Caco-2 (cell line): Measurements from ENCODE around the gene COX6A2. TPM values are rescaled to one million over a fixed set of nuclear protein-coding genes. Genes with fewer than 3 reads are reported as not detected.

Experiments
- BruUV-seq: library from RNA; stranded (reverse); fragments of 400-500 nt; replicated peaks from 2 replicates; lab custom pipeline; 2021; lab: Mats Ljungman, UMichigan
- CTCF ChIA-PET: fragments of 300-600 bp; sonication (Branson Sonifier 250); formaldehyde crosslinking; loops from one replicate; lab custom pipeline; 2022; ENCODE audit warnings: antibody characterized with exemption; lab: Charles Lee
- POLR2A ChIA-PET: fragments of 300-600 bp; sonication (Branson Sonifier 250); formaldehyde crosslinking; loops from one replicate; lab custom pipeline; 2022; ENCODE audit warnings: antibody characterized with exemption; lab: Charles Lee
- DNase-seq, 2 experiments: peaks; one replicate each; pipeline versions ENCODE4 v3.0.0 to v3.0.0-alpha.2; 2020 to 2022
- H3K27me3 ChIP-seq: replicated peaks from 2 replicates; pipeline ENCODE4 v1.6.0; 2011; ENCODE audit warnings: low read length; ENCODE audit not compliant: control insufficient read depth, insufficient read depth
- H3K36me3 ChIP-seq: 2 replicates; pipeline ENCODE4 v1.5.1; 2011; ENCODE audit warnings: low read length; ENCODE audit not compliant: control insufficient read depth, insufficient read depth
- H3K4me1 ChIP-seq: fragments of 250-450 bp; sonication (Bioruptor Pico); 2 replicates; pipeline ENCODE4 v1.5.1; 2020; ENCODE audit warnings: mild to moderate bottlenecking
- H3K4me3 ChIP-seq: 2 replicates; pipeline ENCODE4 v1.5.1; 2011; ENCODE audit warnings: low read depth, mild to moderate bottlenecking, control low read depth, low read length
- H3K9me3 ChIP-seq: fragments of 250-450 bp; sonication (Bioruptor Pico); 2 replicates; pipeline ENCODE4 v1.5.1; 2020; ENCODE audit warnings: mild to moderate bottlenecking, moderate library complexity
- H3K27ac Mint-ChIP-seq: one replicate; pipeline ENCODE4 v1.8.0; 2022; ENCODE audit warnings: mixed read lengths; ENCODE audit not compliant: unreplicated experiment
- H3K27me3 Mint-ChIP-seq: one replicate; pipeline ENCODE4 v1.8.0; 2022; ENCODE audit warnings: mixed read lengths; ENCODE audit not compliant: insufficient read depth, unreplicated experiment
- H3K36me3 Mint-ChIP-seq: one replicate; pipeline ENCODE4 v1.8.0; 2022; ENCODE audit warnings: mild to moderate bottlenecking, mixed read lengths; ENCODE audit not compliant: insufficient read depth, unreplicated experiment
- H3K4me1 Mint-ChIP-seq: one replicate; pipeline ENCODE4 v1.8.0; 2022; ENCODE audit warnings: low read depth, mixed read lengths; ENCODE audit not compliant: unreplicated experiment
- H3K4me3 Mint-ChIP-seq: one replicate; pipeline ENCODE4 v1.8.0; 2022; ENCODE audit warnings: mild to moderate bottlenecking, moderate library complexity, mixed read lengths; ENCODE audit not compliant: unreplicated experiment
- H3K9me3 Mint-ChIP-seq: one replicate; pipeline ENCODE4 v1.8.0; 2022; ENCODE audit warnings: mixed read lengths; ENCODE audit not compliant: unreplicated experiment
- intact Hi-C: fragments of 100-400 bp; cut with micrococcal nuclease; formaldehyde crosslinking; loops from one replicate; pipeline ENCODE4 v1.10.0; 2022; ENCODE audit not compliant: unreplicated experiment
- total RNA-seq: library from RNA; stranded (reverse); gene quantifications from 2 replicates; pipeline ENCODE4 v1.2.3, GENCODE V29; 2022
- TF ChIP-seq, protein P1 (sequence below), 2 experiments: fragments of 200-600 bp in 1 of 2; IDR thresholded peaks; 1 replicate in 1 of 2; 2 replicates in 1 of 2; pipeline versions ENCODE4 v1.5.1 to v1.8.0; 2011 to 2022; ENCODE audit warnings: antibody characterized with exemption in 1 of 2, control low read depth in 1 of 2, inconsistent platforms in 1 of 2, low read depth in 1 of 2, low read length in 1 of 2, mild to moderate bottlenecking in 1 of 2, moderate library complexity in 1 of 2; ENCODE audit not compliant: insufficient read depth in 1 of 2, severe bottlenecking in 1 of 2, unreplicated experiment in 1 of 2

The COX6A2 gene
- total RNA-seq, 1 experiment from 2014 or later: not detected

- CTCF ChIA-PET: no interaction called here
- peaks cover 16% of the 10 kb centered on the region for H3K27me3 Mint-ChIP-seq
These were observed 4.9 kb downstream of the COX6A2 start for GRCh38 chr16:31423241-31423640.

DNA sequence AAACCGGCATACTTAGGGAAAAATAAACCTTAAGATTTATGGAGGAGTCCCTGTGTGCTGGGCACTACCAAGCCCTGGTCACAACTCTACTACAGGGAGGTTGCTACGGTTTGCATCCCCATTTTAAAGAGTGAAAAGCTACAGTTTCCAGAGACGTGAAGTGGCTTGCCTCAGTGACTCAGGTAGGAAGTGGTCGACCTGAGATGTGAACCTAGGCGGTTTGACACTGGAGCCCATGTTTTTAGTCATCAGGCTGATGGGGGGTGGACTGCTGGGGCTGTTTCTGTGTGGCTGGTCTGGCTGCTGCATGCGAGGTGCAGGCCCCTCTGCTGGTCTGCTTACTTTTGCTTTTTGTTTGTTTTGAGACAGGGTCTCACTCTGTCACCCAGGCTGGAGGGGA is 6.6 kb downstream of the COX6A2 start:
- Mint-ChIP-seq H3K36me3 (no peaks in the 10 kb centered on the region), H3K27me3 (peaks cover 16% of the 10 kb centered on the region), H3K4me1 (no peaks in the 10 kb centered on the region), H3K4me3 (no peak overlapping the region), H3K9me3 (no peaks in the 10 kb centered on the region), H3K27ac (no peak overlapping the region)
- H3K4me1 ChIP-seq: no peaks in the 10 kb centered on the region
- H3K36me3 ChIP-seq: no peaks in the 10 kb centered on the region
- BruUV-seq: no TSS peak
- CTCF ChIA-PET: no interaction called here
- H3K27me3 ChIP-seq: no peaks in the 10 kb centered on the region
- POLR2A ChIA-PET: no interaction called here
- no peak overlapping the region for H3K4me3 ChIP-seq
- no peak for DNase-seq
- TF ChIP-seq, protein P1, sequence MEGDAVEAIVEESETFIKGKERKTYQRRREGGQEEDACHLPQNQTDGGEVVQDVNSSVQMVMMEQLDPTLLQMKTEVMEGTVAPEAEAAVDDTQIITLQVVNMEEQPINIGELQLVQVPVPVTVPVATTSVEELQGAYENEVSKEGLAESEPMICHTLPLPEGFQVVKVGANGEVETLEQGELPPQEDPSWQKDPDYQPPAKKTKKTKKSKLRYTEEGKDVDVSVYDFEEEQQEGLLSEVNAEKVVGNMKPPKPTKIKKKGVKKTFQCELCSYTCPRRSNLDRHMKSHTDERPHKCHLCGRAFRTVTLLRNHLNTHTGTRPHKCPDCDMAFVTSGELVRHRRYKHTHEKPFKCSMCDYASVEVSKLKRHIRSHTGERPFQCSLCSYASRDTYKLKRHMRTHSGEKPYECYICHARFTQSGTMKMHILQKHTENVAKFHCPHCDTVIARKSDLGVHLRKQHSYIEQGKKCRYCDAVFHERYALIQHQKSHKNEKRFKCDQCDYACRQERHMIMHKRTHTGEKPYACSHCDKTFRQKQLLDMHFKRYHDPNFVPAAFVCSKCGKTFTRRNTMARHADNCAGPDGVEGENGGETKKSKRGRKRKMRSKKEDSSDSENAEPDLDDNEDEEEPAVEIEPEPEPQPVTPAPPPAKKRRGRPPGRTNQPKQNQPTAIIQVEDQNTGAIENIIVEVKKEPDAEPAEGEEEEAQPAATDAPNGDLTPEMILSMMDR (IDR thresholded peaks at IDR 0.05; ENCODE audit: insufficient read depth in 1 of 2, low read depth in 1 of 2, low read length in 1 of 2, severe bottlenecking in 1 of 2, unreplicated experiment in 1 of 2): no peak
- intact Hi-C loops: no loop called here
- no peaks in the 10 kb centered on the region for H3K9me3 ChIP-seq

More at GRCh38 chr16:31423241-31423640, 4.9 kb downstream of the COX6A2 start:
- H3K4me3 Mint-ChIP-seq: no peak overlapping the region
- DNase-seq: no peak
- no peaks in the 10 kb centered on the region for H3K9me3 Mint-ChIP-seq
- H3K27ac Mint-ChIP-seq: no peak overlapping the region
- no peaks in the 10 kb centered on the region for H3K36me3 ChIP-seq
- no peaks in the 10 kb centered on the region for H3K36me3 Mint-ChIP-seq
- no peaks in the 10 kb centered on the region for H3K27me3 ChIP-seq
- H3K4me1 ChIP-seq: no peaks in the 10 kb centered on the region
- TF ChIP-seq, protein P1 (IDR thresholded peaks at IDR 0.05; ENCODE audit: insufficient read depth in 1 of 2, low read depth in 1 of 2, low read length in 1 of 2, severe bottlenecking in 1 of 2, unreplicated experiment in 1 of 2): no peak
- intact Hi-C loops: no loop called here
- BruUV-seq: no TSS peak
- POLR2A ChIA-PET: no interaction called here
- H3K4me1 Mint-ChIP-seq: no peaks in the 10 kb centered on the region
- H3K4me3 ChIP-seq: no peak overlapping the region
- H3K9me3 ChIP-seq: no peaks in the 10 kb centered on the region

- Mint-ChIP-seq H3K36me3 (no peaks in the 10 kb centered on the region), H3K4me1 (no peaks in the 10 kb centered on the region), H3K4me3 (no peak overlapping the region), H3K9me3 (no peaks in the 10 kb centered on the region), H3K27me3 (peaks cover 23% of the 10 kb centered on the region), H3K27ac (no peak overlapping the region)
- TF ChIP-seq, protein P1 (IDR thresholded peaks at IDR 0.05; ENCODE audit: insufficient read depth in 1 of 2, low read depth in 1 of 2, low read length in 1 of 2, severe bottlenecking in 1 of 2, unreplicated experiment in 1 of 2): no peak
- no peak for DNase-seq
- H3K36me3 ChIP-seq: no peaks in the 10 kb centered on the region
- no TSS peak for BruUV-seq
- H3K27me3 ChIP-seq: no peaks in the 10 kb centered on the region
- intact Hi-C loops: no loop called here
- H3K4me3 ChIP-seq: no peak overlapping the region
- H3K9me3 ChIP-seq: no peaks in the 10 kb centered on the region
- ChIA-PET POLR2A (no interaction called here), CTCF (no interaction called here)
- H3K4me1 ChIP-seq: no peaks in the 10 kb centered on the region
These were observed 8.1 kb downstream of the COX6A2 start for GRCh38 chr16:31420037-31420436.
